Inferior parietal cortex (tissue), 1 donor: Measurements from ENCODE around the gene LGI2.
"Not testable (repeated sequence)": the region's sequence is repeated elsewhere in the genome, so short reads cannot be mapped to it uniquely, and the experiment has no call there.

Source experiments
- DNase-seq: peaks from one replicate; pipeline ENCODE4 v3.0.0-alpha.2; 2016; ENCODE audit errors: extremely low spot score

LGI2 gene

GRCh38 chr4:25030277-25031076, at the start of gene LGI2:
Gene LGI2, minus strand, starts transcription at chr4:25030946. Its CDS starts 253 bp downstream, at chr4:25030693.
- no peak for DNase-seq

GRCh38 chr4:25078523-25078922, 47.8 kb upstream of the LGI2 start:
- no peak for DNase-seq

- no peak for DNase-seq
These were observed 46.1 kb upstream of the LGI2 start for GRCh38 chr4:25076625-25077398.

GRCh38 chr4:25075851-25076250, 45.1 kb upstream of the LGI2 start:
- DNase-seq: no peak

GRCh38 chr4:25075129-25075528, 44.4 kb upstream of the LGI2 start:
- DNase-seq: no peak

- DNase-seq: no peak
These were observed 39.8 kb upstream of the LGI2 start for GRCh38 chr4:25070545-25070944.

GRCh38 chr4:25069014-25069413, 38.3 kb upstream of the LGI2 start:
- DNase-seq: no peak

- DNase-seq: no peak
These were observed 37.6 kb upstream of the LGI2 start for GRCh38 chr4:25068386-25068785.

GRCh38 chr4:25065932-25066590, 35.3 kb upstream of the LGI2 start:
- no peak for DNase-seq

GRCh38 chr4:25065431-25065858, 34.7 kb upstream of the LGI2 start:
- no peak for DNase-seq

- not testable (repeated sequence) for DNase-seq
These were observed 33.7 kb upstream of the LGI2 start for GRCh38 chr4:25064447-25064846.

GRCh38 chr4:25063116-25063515, 32.4 kb upstream of the LGI2 start:
- DNase-seq: no peak

- DNase-seq: no peak
These were observed 31.4 kb upstream of the LGI2 start for GRCh38 chr4:25062098-25062497.

- no peak for DNase-seq
These were observed 30.9 kb upstream of the LGI2 start for GRCh38 chr4:25061602-25062001.

- no peak for DNase-seq
These were observed 30.2 kb upstream of the LGI2 start for GRCh38 chr4:25060963-25061340.

- no peak for DNase-seq
These were observed 29.7 kb upstream of the LGI2 start for GRCh38 chr4:25060241-25060962.

- no peak for DNase-seq
These were observed 29.0 kb upstream of the LGI2 start for GRCh38 chr4:25059791-25060190.

- no peak for DNase-seq
These were observed 28.1 kb upstream of the LGI2 start for GRCh38 chr4:25058796-25059195.

- no peak for DNase-seq
These were observed 26.6 kb upstream of the LGI2 start for GRCh38 chr4:25057299-25057698.

- not testable (repeated sequence) for DNase-seq
These were observed 21.3 kb upstream of the LGI2 start for GRCh38 chr4:25052037-25052436.

GRCh38 chr4:25051534-25051933, 20.8 kb upstream of the LGI2 start:
- DNase-seq: no peak
